ENCODE data around the gene LHFPL2. TPM values are rescaled to one million over a fixed set of nuclear protein-coding genes. Genes with fewer than 3 reads are reported as not detected.
A peak's percentile ranks its signal among the peaks of the same experiment; 100 is the strongest.

The LHFPL2 gene
- total and polyA plus RNA-seq, 2 of the 4 experiments (the other 2 are of a cell fraction) = 6.5 to 11.3 TPM

GRCh38 chr5:78574131-78574673, 74.4 kb downstream of the LHFPL2 start:
- Histone ChIP-seq H3K27ac (ENCODE audit: insufficient read depth, low read length) (no peak overlapping the region), H3K9me1 (ENCODE audit: insufficient read depth, low read length) (peaks cover 20% of the 10 kb centered on the region), H3K56ac (ENCODE audit: extremely low read depth, insufficient read depth, low read length) (no peak overlapping the region), H4K8ac (ENCODE audit: low read depth in 2 of 2, low read length in 2 of 2) (0 out of 4 replicates have a peak overlapping the region, but pooled peaks of 1 of the 2 experiments have one; percentile 9), H3K36me3 (ENCODE audit: control insufficient read depth, insufficient read depth, low read length) (peaks cover 1% of the 10 kb centered on the region; the same call in 1 of the 2 replicates), H3K23ac (ENCODE audit: low read depth, low read length) (peak overlapping the region; percentile 24; the same call in 1 of the 2 replicates), H3K4me2 (ENCODE audit: low read depth, low read length) (no peak overlapping the region), H3K14ac (replicated peaks; ENCODE audit: low read depth, low read length) (peak overlapping the region; percentile 24; the same call in 1 of the 2 replicates), H2BK15ac (ENCODE audit: low read depth, low read length) (no peak overlapping the region), H2BK120ac (ENCODE audit: low read depth, low read length) (no peak overlapping the region), H4K20me1 (ENCODE audit: insufficient read depth, low read length) (peaks cover 22% of the 10 kb centered on the region; the same call in 1 of the 2 replicates), H2AK9ac (replicated peaks; ENCODE audit: low read depth, low read length, poor library complexity) (peak overlapping the region; percentile 15), H3K27me3 (ENCODE audit: control insufficient read depth, insufficient read depth, low read length) (no peaks in the 10 kb centered on the region), H2BK20ac (ENCODE audit: low read depth, low read length) (no peak overlapping the region), H3K18ac (ENCODE audit: low read depth, low read length) (0 out of 2 replicates have a peak overlapping the region, but pooled peaks have one; percentile 51), H3K79me1 (ENCODE audit: low read depth in 1 of 2, low read length in 2 of 2) (peaks cover 39 to 56% of the 10 kb centered on the region in 2 experiments), H2AFZ (replicated peaks; ENCODE audit: low read length, poor library complexity) (no peak overlapping the region), H3K4me3 (ENCODE audit: insufficient read depth, low read depth, low read length) (no peak overlapping the region), H3K4ac (ENCODE audit: low read depth, low read length) (peak overlapping the region; percentile 15; the same call in 1 of the 2 replicates), H4K91ac (ENCODE audit: insufficient read depth, low read depth, low read length) (0 out of 2 replicates have a peak overlapping the region, but pooled peaks have one; percentile 10), H2BK5ac (ENCODE audit: low read depth, low read length, poor library complexity, severe bottlenecking) (no peak overlapping the region), H2AK5ac (ENCODE audit: low read depth, low read length) (no peak overlapping the region), H3K4me1 (ENCODE audit: control insufficient read depth, insufficient read depth, low read length) (peaks cover 17% of the 10 kb centered on the region), H3K9ac (ENCODE audit: low read depth, low read length) (no peak overlapping the region), H4K5ac (ENCODE audit: low read depth, low read length) (peak overlapping the region; percentile 9; the same call in 1 of the 2 replicates), H3K9me3 (ENCODE audit: control insufficient read depth, insufficient read depth, low read length) (no peaks in the 10 kb centered on the region)
- no peak for ATAC-seq (ENCODE audit: low read depth)
- TF ChIP-seq CEBPB (IDR thresholded peaks at IDR 0.05; ENCODE audit: low read depth, low read length) (no peak), MAFK (IDR thresholded peaks at IDR 0.05; ENCODE audit: low read depth, low read length) (peak; percentile 86)
- in situ Hi-C loops (cut with MboI; ENCODE audit: low sequenced_read_pairs) = no loop called here
- intact Hi-C loops (cut with micrococcal nuclease) = no loop called here
- DNase-seq = no peak
- no TSS peak for BruUV-seq (replicated peaks)
- CTCF ChIA-PET = no interaction called here
- no CpG with 5 or more reads among the region's 4 CpGs for WGBS, 2 experiments (ENCODE audit: extremely low coverage in 2 of 2, insufficient read length in 1 of 2)
- dilution Hi-C loops (cut with HindIII; ENCODE audit: low sequenced_read_pairs, unreplicated experiment) = no loop called here
- POLR2A ChIA-PET (ENCODE audit: unreplicated experiment) = no interaction called here

All from IMR-90 (cell line).